A673 (cell line): ENCODE results near the gene TMEM234. TPM values are rescaled to one million over a fixed set of nuclear protein-coding genes. Genes with fewer than 3 reads are reported as not detected.

Experiments used
- BruUV-seq: library from RNA; stranded (reverse); fragments of 400-500 nt; replicated peaks from 2 replicates; lab custom pipeline; 2021; lab: Mats Ljungman, UMichigan
- CTCF ChIA-PET: fragments of 300-600 bp; sonication (Branson Sonifier 250); formaldehyde crosslinking; loops from one replicate; lab custom pipeline; 2022; ENCODE audit warnings: antibody characterized with exemption; lab: Charles Lee
- POLR2A ChIA-PET: fragments of 300-600 bp; sonication (Branson Sonifier 250); formaldehyde crosslinking; loops from one replicate; lab custom pipeline; 2022; ENCODE audit warnings: antibody characterized with exemption; ENCODE audit not compliant: low non-redundant PET; lab: Charles Lee
- DNase-seq: peaks from one replicate; pipeline ENCODE4 v3.0.0-alpha.2; 2015; ENCODE audit warnings: low spot score
- H3K27ac ChIP-seq: fragments of 200-600 bp; sonication (generic); 2 replicates; pipeline ENCODE4 v1.5.1; 2016; ENCODE audit warnings: mixed run types, low read depth, mild to moderate bottlenecking, mixed read lengths, antibody characterized with exemption, low read length; ENCODE audit not compliant: poor library complexity, severe bottlenecking
- H3K27me3 ChIP-seq: fragments of 200-600 bp; sonication (generic); replicated peaks from 2 replicates; pipeline ENCODE4 v1.6.1; 2017; ENCODE audit warnings: mixed run types, low read depth, mild to moderate bottlenecking, mixed read lengths, antibody characterized with exemption, low read length; ENCODE audit not compliant: insufficient read depth, poor library complexity
- H3K36me3 ChIP-seq: fragments of 200-600 bp; sonication (generic); 2 replicates; pipeline ENCODE4 v1.6.1; 2016; ENCODE audit warnings: mixed run types, mild to moderate bottlenecking, mixed read lengths, antibody characterized with exemption, low read length; ENCODE audit not compliant: insufficient read depth, poor library complexity, severe bottlenecking
- H3K4me1 ChIP-seq: fragments of 200-600 bp; sonication (generic); 2 replicates; pipeline ENCODE4 v1.6.1; 2017; ENCODE audit warnings: mixed run types, mild to moderate bottlenecking, mixed read lengths, antibody characterized with exemption, low read length; ENCODE audit not compliant: insufficient read depth, poor library complexity, severe bottlenecking
- H3K4me3 ChIP-seq: fragments of 200-600 bp; sonication (generic); 2 replicates; pipeline ENCODE4 v1.5.1; 2016; ENCODE audit warnings: low read depth, mixed run types, mild to moderate bottlenecking, mixed read lengths, low read length; ENCODE audit not compliant: poor library complexity, severe bottlenecking
- H3K9me3 ChIP-seq: fragments of 200-600 bp; sonication (generic); 2 replicates; pipeline ENCODE4 v1.6.1; 2016; ENCODE audit warnings: mixed run types, low read depth, mild to moderate bottlenecking, mixed read lengths, antibody characterized with exemption, low read length; ENCODE audit not compliant: poor library complexity, severe bottlenecking
- EZH2 ChIP-seq: fragments of 200-600 bp; sonication (generic); IDR thresholded peaks from 2 replicates; pipeline ENCODE4 v1.6.1; 2017; ENCODE audit warnings: borderline replicate concordance, low read depth, mild to moderate bottlenecking, mixed read lengths, antibody characterized with exemption, low read length; ENCODE audit not compliant: poor library complexity, severe bottlenecking
- intact Hi-C: fragments of 100-400 bp; cut with micrococcal nuclease; formaldehyde crosslinking; loops from one replicate; pipeline ENCODE4 v1.10.0; 2022; ENCODE audit not compliant: unreplicated experiment
- total RNA-seq: library from RNA; stranded (reverse); gene quantifications from 2 replicates; pipeline ENCODE4 v1.2.3, GENCODE V29; 2021
- TF ChIP-seq, protein P1 (sequence below): fragments of 300-800, 200-600 bp; sonication (generic); conservative IDR thresholded peaks from 2 replicates; pipeline ENCODE4 v1.5.1; 2017; ENCODE audit warnings: low read depth, mild to moderate bottlenecking, antibody characterized with exemption, low read length, moderate library complexity, mixed read lengths

TMEM234 gene
- total RNA-seq, 1 experiment from 2014 or later = 15.4 TPM

DNA sequence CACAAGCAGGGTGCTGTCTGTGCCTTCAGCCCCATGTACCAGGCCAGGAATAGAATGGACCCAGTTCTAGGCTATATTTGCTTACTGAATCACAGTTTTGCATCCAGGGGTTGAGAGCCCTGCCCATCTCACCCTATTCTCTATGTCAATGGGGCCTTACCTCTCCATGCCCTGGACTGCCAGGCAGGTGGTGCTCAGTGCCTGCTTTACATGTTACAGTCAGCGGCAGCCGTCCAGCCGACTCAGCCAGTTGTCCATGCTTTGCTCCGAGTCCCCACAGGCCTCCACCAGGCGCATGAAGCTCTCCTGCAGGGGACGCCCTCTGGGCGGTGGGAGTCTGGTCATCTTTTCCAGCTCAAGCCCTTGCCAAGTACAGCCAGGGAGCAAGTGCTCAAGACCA, 12.6 kb upstream of the TMEM234 start:
- H3K27ac ChIP-seq = no peak overlapping the region
- CTCF ChIA-PET = no interaction called here
- intact Hi-C loops = no loop called here

DNA sequence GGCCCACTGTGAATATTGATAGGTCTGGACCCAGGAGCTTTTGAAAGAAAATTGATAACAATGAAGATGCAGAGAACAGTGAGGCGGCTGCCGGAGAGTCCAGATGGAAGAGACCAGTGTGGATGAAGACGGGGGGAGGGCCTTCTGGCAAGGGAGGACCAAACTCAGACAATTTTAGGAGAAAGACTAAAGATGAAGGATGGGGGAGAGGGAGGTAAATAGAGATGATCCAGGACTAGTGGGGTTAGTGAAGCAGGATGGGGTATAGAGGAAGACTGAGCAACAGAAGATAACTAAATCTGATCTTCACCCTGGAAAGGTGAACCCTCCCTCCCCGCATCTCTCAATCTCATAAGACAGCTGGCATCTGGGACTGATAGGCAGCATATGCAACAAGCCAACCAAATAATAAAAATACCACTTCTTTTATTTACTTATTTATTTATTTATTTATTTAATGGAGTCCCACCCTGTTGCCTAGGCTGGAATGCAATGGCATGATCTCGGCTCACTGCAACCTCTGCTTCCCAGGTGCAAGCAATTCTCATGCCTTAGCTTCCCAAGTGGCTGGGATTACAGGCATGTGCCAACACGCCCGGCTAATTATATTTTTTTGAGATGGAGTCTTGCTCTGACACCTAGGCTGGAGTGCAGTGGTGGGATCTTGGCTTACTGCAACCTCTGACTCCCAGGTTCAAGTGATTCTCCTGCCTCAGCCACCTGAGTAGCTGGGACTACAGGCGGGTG, 10.6 kb upstream of the TMEM234 start:
- ChIA-PET CTCF (no interaction called here), POLR2A (no interaction called here)
- DNase-seq = no peak
- Histone ChIP-seq H3K4me3 (no peak overlapping the region), H3K9me3 (no peaks in the 10 kb centered on the region), H3K4me1 (no peaks in the 10 kb centered on the region), H3K27me3 (no peaks in the 10 kb centered on the region), H3K36me3 (peaks cover 37% of the 10 kb centered on the region), H3K27ac (no peak overlapping the region)
- no TSS peak for BruUV-seq
- intact Hi-C loops = no loop called here
- TF ChIP-seq EZH2 = no peak
- TF ChIP-seq, protein P1, sequence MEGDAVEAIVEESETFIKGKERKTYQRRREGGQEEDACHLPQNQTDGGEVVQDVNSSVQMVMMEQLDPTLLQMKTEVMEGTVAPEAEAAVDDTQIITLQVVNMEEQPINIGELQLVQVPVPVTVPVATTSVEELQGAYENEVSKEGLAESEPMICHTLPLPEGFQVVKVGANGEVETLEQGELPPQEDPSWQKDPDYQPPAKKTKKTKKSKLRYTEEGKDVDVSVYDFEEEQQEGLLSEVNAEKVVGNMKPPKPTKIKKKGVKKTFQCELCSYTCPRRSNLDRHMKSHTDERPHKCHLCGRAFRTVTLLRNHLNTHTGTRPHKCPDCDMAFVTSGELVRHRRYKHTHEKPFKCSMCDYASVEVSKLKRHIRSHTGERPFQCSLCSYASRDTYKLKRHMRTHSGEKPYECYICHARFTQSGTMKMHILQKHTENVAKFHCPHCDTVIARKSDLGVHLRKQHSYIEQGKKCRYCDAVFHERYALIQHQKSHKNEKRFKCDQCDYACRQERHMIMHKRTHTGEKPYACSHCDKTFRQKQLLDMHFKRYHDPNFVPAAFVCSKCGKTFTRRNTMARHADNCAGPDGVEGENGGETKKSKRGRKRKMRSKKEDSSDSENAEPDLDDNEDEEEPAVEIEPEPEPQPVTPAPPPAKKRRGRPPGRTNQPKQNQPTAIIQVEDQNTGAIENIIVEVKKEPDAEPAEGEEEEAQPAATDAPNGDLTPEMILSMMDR = no peak

More for the DNA sequence above, 12.6 kb upstream of the TMEM234 start:
- no peak for DNase-seq
- Histone ChIP-seq H3K9me3 (no peaks in the 10 kb centered on the region), H3K4me3 (no peak overlapping the region), H3K27me3 (no peaks in the 10 kb centered on the region), H3K36me3 (peaks cover 20% of the 10 kb centered on the region), H3K4me1 (no peaks in the 10 kb centered on the region)
- TF ChIP-seq EZH2 = no peak
- TF ChIP-seq, protein P1 = no peak
- BruUV-seq = no TSS peak
- POLR2A ChIA-PET = no interaction called here

DNA sequence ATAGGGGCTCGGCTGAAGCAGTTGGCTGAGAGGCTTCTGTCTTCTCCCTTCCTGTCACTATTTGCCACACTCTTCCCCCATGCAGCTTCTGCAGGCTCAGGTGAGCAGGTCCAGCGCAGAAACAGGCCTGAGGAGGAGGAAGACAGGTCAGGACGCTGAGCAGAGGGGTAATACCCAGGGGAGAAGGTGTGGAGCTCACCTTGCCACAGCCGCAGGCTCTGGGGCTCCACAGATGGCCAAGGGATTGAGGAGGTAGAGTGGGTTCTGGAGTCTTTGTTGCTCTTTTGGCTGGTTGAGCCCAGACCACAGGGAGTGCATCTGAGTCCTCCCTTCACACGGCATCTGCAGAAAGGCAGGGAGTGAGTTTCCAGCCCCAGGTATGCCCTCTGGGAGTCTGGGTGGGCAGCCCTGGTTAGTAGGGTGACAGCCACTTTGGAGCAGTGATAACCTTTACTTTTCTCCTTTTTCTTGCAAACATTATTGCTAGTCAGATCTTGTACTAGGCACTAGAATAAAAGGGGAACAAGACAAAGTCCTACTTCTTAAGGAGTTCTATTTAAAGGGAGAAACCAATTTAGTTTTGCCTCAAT, 9.8 kb upstream of the TMEM234 start:
- no peaks in the 10 kb centered on the region for H3K4me1 ChIP-seq
- H3K36me3 ChIP-seq = peaks cover 45% of the 10 kb centered on the region
- ChIA-PET CTCF (no interaction called here), POLR2A (no interaction called here)
- TF ChIP-seq, protein P1 = no peak
- no peak for TF ChIP-seq EZH2
- H3K27ac ChIP-seq = peak overlapping the region; percentile 21
- DNase-seq = no peak
- intact Hi-C loops = no loop called here
- H3K4me3 ChIP-seq = no peak overlapping the region
- no peaks in the 10 kb centered on the region for H3K9me3 ChIP-seq
- H3K27me3 ChIP-seq = no peaks in the 10 kb centered on the region
- BruUV-seq = no TSS peak
